ENCODE results near the gene TYRP1. TPM values are rescaled to one million over a fixed set of nuclear protein-coding genes. Genes with fewer than 3 reads are reported as not detected.
"Not testable (repeated sequence)": the region's sequence is repeated elsewhere in the genome, so short reads cannot be mapped to it uniquely, and the experiment has no call there.

TYRP1 gene
- total and polyA plus RNA-seq, 5 donors from 2014 or later: not detected

DNA sequence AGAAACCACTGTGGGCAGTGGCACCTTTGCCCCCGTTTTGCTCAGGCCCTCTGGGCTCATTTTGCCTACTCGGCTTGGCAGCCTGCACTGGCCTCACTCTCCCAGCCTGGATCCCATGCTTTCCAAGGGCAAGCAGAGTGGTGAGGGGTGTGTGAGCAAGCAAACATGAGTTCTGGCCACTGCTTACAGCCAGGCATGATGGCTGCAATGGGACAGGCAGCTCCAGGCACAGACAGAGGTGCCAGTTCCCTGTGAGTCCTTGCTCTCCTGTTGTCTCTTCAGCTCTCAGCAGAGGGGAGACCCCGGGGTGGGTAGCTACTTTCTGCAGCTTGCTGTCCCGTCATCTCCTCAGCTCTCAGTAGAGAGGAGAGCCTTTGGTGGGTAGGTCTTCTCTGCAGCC, 35.2 kb upstream of the TYRP1 start:
- Mint-ChIP-seq H3K27ac (no peak overlapping the region), H3K36me3 (no peaks in the 10 kb centered on the region), H3K4me1 (peaks cover 0 to 4% (median 0%) of the 10 kb centered on the region in 4 donors), H3K9me3 (peaks cover 0 to 43% (median 5%) of the 10 kb centered on the region in 7 donors), H3K4me3 (no peak overlapping the region), H3K27me3 (no peaks in the 10 kb centered on the region)
- Histone ChIP-seq H3K4me3 (ENCODE audit: low read depth, low read length) (no peak overlapping the region), H3K27me3 (ENCODE audit: control insufficient read depth, insufficient read depth, low read length) (no peaks in the 10 kb centered on the region), H3K9me3 (ENCODE audit: control insufficient read depth in 2 of 2, low read length in 2 of 2) (peaks cover 2 to 28% of the 10 kb centered on the region in 2 experiments), H3K27ac (ENCODE audit: insufficient read depth, low read length, poor library complexity, severe bottlenecking) (no peak overlapping the region), H3K4me1 (ENCODE audit: control insufficient read depth, insufficient read depth, low read length, poor library complexity, severe bottlenecking) (no peaks in the 10 kb centered on the region), H3K36me3 (ENCODE audit: control insufficient read depth, insufficient read depth, low read length) (no peaks in the 10 kb centered on the region)
- DNase-seq (no peak), ATAC-seq (ENCODE audit: low read depth in 2 of 2) (no peak)

DNA sequence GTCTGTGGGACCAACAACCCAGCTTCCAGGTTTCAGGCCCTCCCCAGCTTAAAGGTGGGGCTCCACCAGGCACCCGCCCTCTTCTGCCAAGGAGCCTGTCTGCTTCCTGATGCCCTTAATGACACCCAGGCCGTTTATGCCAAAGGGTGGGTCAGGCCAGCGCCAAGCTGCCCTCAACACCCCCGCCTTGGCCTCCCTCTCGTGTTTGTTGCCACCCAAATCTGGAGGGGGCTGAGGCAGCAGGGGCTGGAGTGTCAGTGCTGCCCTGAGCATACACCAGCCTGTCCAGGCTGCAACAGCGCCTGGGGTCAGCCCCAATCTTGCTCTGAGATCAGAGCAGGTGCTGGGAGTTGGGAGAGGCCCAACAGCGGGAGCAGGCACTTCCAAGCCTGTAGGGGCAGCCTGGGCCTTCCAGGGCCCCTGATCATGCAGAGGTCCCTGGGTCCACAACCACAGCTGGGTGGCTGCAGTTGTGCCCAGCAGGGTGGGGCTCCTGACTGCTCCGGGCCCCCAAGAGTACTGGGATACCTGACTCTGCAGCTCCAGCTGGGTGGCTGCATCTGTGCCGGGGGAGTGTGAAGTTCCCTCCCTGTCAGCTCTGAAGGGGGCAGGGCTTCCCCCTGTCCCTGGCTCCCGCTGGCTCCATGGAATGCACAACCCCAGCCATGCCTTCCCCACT, 34.5 kb upstream of the TYRP1 start:
- Mint-ChIP-seq H3K27me3 (no peaks in the 10 kb centered on the region), H3K4me1 (peaks cover 0 to 4% (median 0%) of the 10 kb centered on the region in 4 donors), H3K4me3 (no peak overlapping the region), H3K9me3 (peaks cover 2 to 39% (median 5%) of the 10 kb centered on the region in 7 donors), H3K27ac (no peak overlapping the region), H3K36me3 (no peaks in the 10 kb centered on the region)
- Histone ChIP-seq H3K4me1 (ENCODE audit: control insufficient read depth, insufficient read depth, low read length, poor library complexity, severe bottlenecking) (no peaks in the 10 kb centered on the region), H3K9me3 (ENCODE audit: control insufficient read depth in 2 of 2, low read length in 2 of 2) (peaks cover 2 to 27% of the 10 kb centered on the region in 2 experiments), H3K4me3 (ENCODE audit: low read depth, low read length) (no peak overlapping the region), H3K36me3 (ENCODE audit: control insufficient read depth, insufficient read depth, low read length) (no peaks in the 10 kb centered on the region), H3K27me3 (ENCODE audit: control insufficient read depth, insufficient read depth, low read length) (no peaks in the 10 kb centered on the region), H3K27ac (ENCODE audit: insufficient read depth, low read length, poor library complexity, severe bottlenecking) (no peak overlapping the region)
- no peak for ATAC-seq (ENCODE audit: low read depth in 2 of 2)
- no peak for DNase-seq

DNA sequence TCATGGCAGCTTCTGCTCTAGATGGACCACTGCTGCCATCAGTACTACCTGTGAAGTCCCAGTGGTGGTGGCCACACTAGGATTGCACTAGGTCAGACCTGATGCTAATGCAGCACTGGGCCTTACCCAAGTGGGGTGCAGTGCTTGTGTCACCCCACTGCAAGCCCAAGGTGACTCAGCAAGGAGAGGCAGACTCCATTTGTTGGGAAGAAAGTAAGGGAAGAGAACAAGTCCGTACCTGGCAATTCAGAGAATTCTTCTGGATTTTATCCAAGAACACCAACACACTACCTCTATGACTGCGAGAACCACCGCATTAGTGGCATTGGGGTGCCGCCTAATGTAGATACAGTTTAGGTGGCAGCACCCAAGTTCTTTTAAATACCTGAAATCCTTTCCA, 34.0 kb upstream of the TYRP1 start:
- Mint-ChIP-seq H3K4me1 (peaks cover 0 to 4% (median 0%) of the 10 kb centered on the region in 4 donors), H3K4me3 (no peak overlapping the region), H3K36me3 (no peaks in the 10 kb centered on the region), H3K27me3 (no peaks in the 10 kb centered on the region), H3K27ac (no peak overlapping the region), H3K9me3 (peaks cover 2 to 43% (median 5%) of the 10 kb centered on the region in 7 donors)
- no peak overlapping the region for H3K4me3 ChIP-seq (ENCODE audit: low read depth, low read length)
- H3K27me3 ChIP-seq (ENCODE audit: control insufficient read depth, insufficient read depth, low read length): no peaks in the 10 kb centered on the region
- H3K27ac ChIP-seq (ENCODE audit: insufficient read depth, low read length, poor library complexity, severe bottlenecking): no peak overlapping the region
- no peaks in the 10 kb centered on the region for H3K4me1 ChIP-seq (ENCODE audit: control insufficient read depth, insufficient read depth, low read length, poor library complexity, severe bottlenecking)
- H3K9me3 ChIP-seq (ENCODE audit: control insufficient read depth in 2 of 2, low read length in 2 of 2): peaks cover 2 to 21% of the 10 kb centered on the region in 2 experiments
- DNase-seq (no peak), ATAC-seq (ENCODE audit: low read depth in 2 of 2) (no peak)
- no peaks in the 10 kb centered on the region for H3K36me3 ChIP-seq (ENCODE audit: control insufficient read depth, insufficient read depth, low read length)

DNA sequence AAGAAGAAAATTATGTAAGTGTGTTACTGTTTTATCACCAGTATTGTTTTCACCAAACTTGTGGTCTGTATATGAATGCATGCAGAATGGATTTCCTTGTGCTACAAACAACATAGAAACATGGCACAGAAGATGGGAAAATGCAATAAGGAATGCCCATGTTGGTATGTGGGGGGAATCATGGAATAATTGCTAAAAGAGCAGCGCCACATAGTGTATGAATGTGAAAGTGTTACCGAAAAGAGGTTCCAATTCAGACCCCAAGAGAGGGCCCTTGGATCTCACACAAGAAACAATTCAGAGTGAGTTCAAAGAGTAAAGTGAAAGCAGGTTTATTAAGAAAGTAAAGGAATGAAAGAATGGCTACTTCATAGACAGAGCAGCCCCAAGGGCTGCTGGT, 26.4 kb upstream of the TYRP1 start:
- DNase-seq (no peak), ATAC-seq (ENCODE audit: low read depth in 2 of 2) (no peak)
- H3K4me3 ChIP-seq (ENCODE audit: low read depth, low read length): no peak overlapping the region
- no peaks in the 10 kb centered on the region for H3K27me3 ChIP-seq (ENCODE audit: control insufficient read depth, insufficient read depth, low read length)
- no peaks in the 10 kb centered on the region for H3K4me1 ChIP-seq (ENCODE audit: control insufficient read depth, insufficient read depth, low read length, poor library complexity, severe bottlenecking)
- H3K4me1 Mint-ChIP-seq: no peaks in the 10 kb centered on the region
- H3K9me3 ChIP-seq (ENCODE audit: control insufficient read depth in 2 of 2, low read length in 2 of 2): no peaks in the 10 kb centered on the region
- H3K27me3 Mint-ChIP-seq: no peaks in the 10 kb centered on the region
- no peak overlapping the region for H3K27ac ChIP-seq (ENCODE audit: insufficient read depth, low read length, poor library complexity, severe bottlenecking)
- H3K9me3 Mint-ChIP-seq: peaks cover 0 to 27% (median 7%) of the 10 kb centered on the region in 7 donors
- no peak overlapping the region for H3K4me3 Mint-ChIP-seq
- H3K36me3 Mint-ChIP-seq: no peaks in the 10 kb centered on the region
- no peaks in the 10 kb centered on the region for H3K36me3 ChIP-seq (ENCODE audit: control insufficient read depth, insufficient read depth, low read length)
- H3K27ac Mint-ChIP-seq: no peak overlapping the region

DNA sequence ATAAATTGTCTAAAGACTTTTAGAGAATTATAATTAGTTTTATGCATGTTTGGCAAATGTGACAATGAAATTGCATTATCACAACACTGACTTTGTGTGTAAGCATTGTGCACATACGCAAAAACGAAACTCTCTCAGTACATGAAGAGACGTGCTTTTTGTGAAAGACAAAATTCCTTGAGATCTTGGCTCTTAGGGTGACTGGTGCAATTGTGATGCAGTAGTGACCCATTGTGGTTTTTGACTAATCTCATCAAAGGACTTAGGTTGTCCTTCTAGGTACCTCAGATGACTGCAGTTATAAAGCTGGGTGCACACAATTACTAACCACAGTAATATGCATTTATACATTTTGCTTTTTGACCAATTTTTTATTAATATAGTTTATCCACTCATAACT, 25.3 kb upstream of the TYRP1 start:
- Mint-ChIP-seq H3K27me3 (no peaks in the 10 kb centered on the region), H3K9me3 (peaks cover 0 to 17% (median 7%) of the 10 kb centered on the region in 7 donors), H3K36me3 (no peaks in the 10 kb centered on the region), H3K4me1 (no peaks in the 10 kb centered on the region), H3K4me3 (no peak overlapping the region), H3K27ac (no peak overlapping the region)
- no peaks in the 10 kb centered on the region for H3K36me3 ChIP-seq (ENCODE audit: control insufficient read depth, insufficient read depth, low read length)
- no peaks in the 10 kb centered on the region for H3K9me3 ChIP-seq (ENCODE audit: control insufficient read depth in 2 of 2, low read length in 2 of 2)
- no peak overlapping the region for H3K27ac ChIP-seq (ENCODE audit: insufficient read depth, low read length, poor library complexity, severe bottlenecking)
- H3K4me1 ChIP-seq (ENCODE audit: control insufficient read depth, insufficient read depth, low read length, poor library complexity, severe bottlenecking): no peaks in the 10 kb centered on the region
- ATAC-seq (ENCODE audit: low read depth in 2 of 2) (no peak), DNase-seq (no peak)
- no peak overlapping the region for H3K4me3 ChIP-seq (ENCODE audit: low read depth, low read length)
- H3K27me3 ChIP-seq (ENCODE audit: control insufficient read depth, insufficient read depth, low read length): no peaks in the 10 kb centered on the region

DNA sequence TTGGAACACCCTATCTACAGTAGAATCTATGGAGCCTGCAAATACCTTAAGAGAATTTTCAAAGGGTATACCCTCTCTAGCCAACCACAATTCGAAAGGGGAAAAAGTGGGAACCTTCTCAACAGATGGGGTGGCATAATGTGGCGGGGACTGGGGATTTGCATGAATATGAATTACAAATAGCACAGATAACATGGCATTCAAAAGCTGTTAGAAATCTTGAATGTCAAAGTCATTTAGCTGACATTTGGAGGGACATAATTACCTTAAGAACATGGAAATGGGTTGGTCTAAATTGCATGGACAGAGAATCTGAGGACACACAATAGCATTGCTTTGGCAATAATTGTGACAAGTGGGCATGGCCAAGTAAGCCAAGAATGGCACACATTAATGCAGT, 23.2 kb upstream of the TYRP1 start:
- no peaks in the 10 kb centered on the region for H3K36me3 ChIP-seq (ENCODE audit: control insufficient read depth, insufficient read depth, low read length)
- no peaks in the 10 kb centered on the region for H3K4me1 ChIP-seq (ENCODE audit: control insufficient read depth, insufficient read depth, low read length, poor library complexity, severe bottlenecking)
- H3K27ac ChIP-seq (ENCODE audit: insufficient read depth, low read length, poor library complexity, severe bottlenecking): no peak overlapping the region
- no peaks in the 10 kb centered on the region for H3K27me3 Mint-ChIP-seq
- no peaks in the 10 kb centered on the region for H3K27me3 ChIP-seq (ENCODE audit: control insufficient read depth, insufficient read depth, low read length)
- no peak overlapping the region for H3K4me3 Mint-ChIP-seq
- no peak overlapping the region for H3K4me3 ChIP-seq (ENCODE audit: low read depth, low read length)
- ATAC-seq (ENCODE audit: low read depth in 2 of 2) (no peak), DNase-seq (no peak)
- no peaks in the 10 kb centered on the region for H3K9me3 ChIP-seq (ENCODE audit: control insufficient read depth in 2 of 2, low read length in 2 of 2)
- H3K36me3 Mint-ChIP-seq: no peaks in the 10 kb centered on the region
- H3K4me1 Mint-ChIP-seq: no peaks in the 10 kb centered on the region
- H3K27ac Mint-ChIP-seq: no peak overlapping the region
- peaks cover 0 to 10% (median 5%) of the 10 kb centered on the region in 7 donors for H3K9me3 Mint-ChIP-seq

DNA sequence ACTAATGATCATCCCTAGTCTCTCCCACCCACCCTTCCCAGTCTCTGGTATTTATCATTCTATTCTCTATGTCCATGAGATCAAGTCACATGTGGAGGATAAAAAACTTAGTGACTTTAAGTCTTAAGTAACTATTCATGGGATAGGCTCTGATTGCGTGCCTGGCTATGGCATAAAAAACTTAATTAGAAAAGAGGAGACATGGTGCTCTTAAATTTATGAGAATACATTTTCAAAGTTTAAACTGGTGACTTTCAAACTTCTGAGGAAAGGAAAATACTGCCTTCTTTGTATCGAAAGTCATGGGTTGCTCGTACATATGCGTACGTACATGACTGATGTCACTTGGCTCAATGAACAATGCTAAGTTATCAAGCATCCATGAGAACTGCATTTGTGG, 18.2 kb upstream of the TYRP1 start:
- H3K27ac ChIP-seq (ENCODE audit: insufficient read depth, low read length, poor library complexity, severe bottlenecking): no peak overlapping the region
- Mint-ChIP-seq H3K4me1 (no peaks in the 10 kb centered on the region), H3K4me3 (no peak overlapping the region), H3K9me3 (peaks cover 0 to 9% (median 0%) of the 10 kb centered on the region in 7 donors), H3K36me3 (no peaks in the 10 kb centered on the region), H3K27ac (no peak overlapping the region), H3K27me3 (no peaks in the 10 kb centered on the region)
- no peak for DNase-seq
- no peaks in the 10 kb centered on the region for H3K36me3 ChIP-seq (ENCODE audit: control insufficient read depth, insufficient read depth, low read length)
- H3K27me3 ChIP-seq (ENCODE audit: control insufficient read depth, insufficient read depth, low read length): no peaks in the 10 kb centered on the region
- ATAC-seq (ENCODE audit: low read depth in 2 of 2): no peak
- H3K4me3 ChIP-seq (ENCODE audit: low read depth, low read length): no peak overlapping the region
- H3K9me3 ChIP-seq (ENCODE audit: control insufficient read depth in 2 of 2, low read length in 2 of 2): no peaks in the 10 kb centered on the region
- no peaks in the 10 kb centered on the region for H3K4me1 ChIP-seq (ENCODE audit: control insufficient read depth, insufficient read depth, low read length, poor library complexity, severe bottlenecking)

DNA sequence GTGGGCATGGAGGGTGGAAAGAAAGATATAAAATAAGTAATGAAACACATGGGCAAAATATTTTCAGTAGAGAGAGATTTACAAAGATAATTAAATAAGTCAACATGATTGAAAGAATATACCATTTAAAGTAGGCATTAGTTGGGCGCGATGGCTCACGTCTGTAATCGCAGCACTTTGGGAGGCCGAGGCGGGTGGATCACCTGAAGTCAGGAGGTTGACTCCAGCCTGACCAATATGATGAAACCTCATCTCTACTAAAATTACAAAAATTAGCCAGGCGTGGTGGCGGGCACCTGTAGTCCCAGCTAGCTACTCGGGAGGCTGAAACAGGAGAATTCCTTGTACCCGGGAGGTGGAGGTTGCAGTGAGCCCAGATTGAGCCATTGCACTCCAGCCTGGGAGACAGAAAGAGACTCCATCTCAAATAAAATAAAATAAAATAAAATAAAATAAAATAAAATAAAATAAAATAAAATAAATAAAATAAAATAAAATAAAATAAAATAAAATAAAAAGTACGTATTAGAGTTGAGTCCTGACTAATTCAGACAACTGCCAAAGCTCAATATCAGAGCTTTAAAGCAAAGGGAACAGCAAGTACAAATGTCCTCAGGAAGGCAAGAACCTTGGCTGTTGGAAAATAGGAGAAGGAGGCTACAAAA, 15.6 kb upstream of the TYRP1 start:
- H3K9me3 ChIP-seq (ENCODE audit: control insufficient read depth in 2 of 2, low read length in 2 of 2); ATAC-seq (ENCODE audit: low read depth in 2 of 2); DNase-seq; H3K36me3 Mint-ChIP-seq; H3K4me1 ChIP-seq (ENCODE audit: control insufficient read depth, insufficient read depth, low read length, poor library complexity, severe bottlenecking); H3K27ac ChIP-seq (ENCODE audit: insufficient read depth, low read length, poor library complexity, severe bottlenecking); H3K4me3 Mint-ChIP-seq; H3K27me3 Mint-ChIP-seq; H3K36me3 ChIP-seq (ENCODE audit: control insufficient read depth, insufficient read depth, low read length); H3K4me3 ChIP-seq (ENCODE audit: low read depth, low read length); H3K27ac Mint-ChIP-seq; H3K4me1 Mint-ChIP-seq; H3K27me3 ChIP-seq (ENCODE audit: control insufficient read depth, insufficient read depth, low read length): not testable (repeated sequence)
- peaks cover 0 to 25% (median 1%) of the 10 kb centered on the region in 7 donors for H3K9me3 Mint-ChIP-seq
